ENCODE results near the gene DNAJC8. TPM values are rescaled to one million over a fixed set of nuclear protein-coding genes. Genes with fewer than 3 reads are reported as not detected.

DNAJC8 gene
- total RNA-seq, 4 donors from 2014 or later = 48.3 to 72.2 (median 64.1) TPM

GRCh38 chr1:28176492-28177470 lies 56.0 kb downstream of the DNAJC8 start, which contains the start of gene PTAFR:
PTAFR (minus strand) TSS chr1:28176690; CDS start chr1:28151021, 25,669 bp downstream.
- no peak for DNase-seq (ENCODE audit: low spot score)
- TF ChIP-seq, protein P1, sequence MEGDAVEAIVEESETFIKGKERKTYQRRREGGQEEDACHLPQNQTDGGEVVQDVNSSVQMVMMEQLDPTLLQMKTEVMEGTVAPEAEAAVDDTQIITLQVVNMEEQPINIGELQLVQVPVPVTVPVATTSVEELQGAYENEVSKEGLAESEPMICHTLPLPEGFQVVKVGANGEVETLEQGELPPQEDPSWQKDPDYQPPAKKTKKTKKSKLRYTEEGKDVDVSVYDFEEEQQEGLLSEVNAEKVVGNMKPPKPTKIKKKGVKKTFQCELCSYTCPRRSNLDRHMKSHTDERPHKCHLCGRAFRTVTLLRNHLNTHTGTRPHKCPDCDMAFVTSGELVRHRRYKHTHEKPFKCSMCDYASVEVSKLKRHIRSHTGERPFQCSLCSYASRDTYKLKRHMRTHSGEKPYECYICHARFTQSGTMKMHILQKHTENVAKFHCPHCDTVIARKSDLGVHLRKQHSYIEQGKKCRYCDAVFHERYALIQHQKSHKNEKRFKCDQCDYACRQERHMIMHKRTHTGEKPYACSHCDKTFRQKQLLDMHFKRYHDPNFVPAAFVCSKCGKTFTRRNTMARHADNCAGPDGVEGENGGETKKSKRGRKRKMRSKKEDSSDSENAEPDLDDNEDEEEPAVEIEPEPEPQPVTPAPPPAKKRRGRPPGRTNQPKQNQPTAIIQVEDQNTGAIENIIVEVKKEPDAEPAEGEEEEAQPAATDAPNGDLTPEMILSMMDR (IDR thresholded peaks at IDR 0.05) = no peak
- ATAC-seq (ENCODE audit: low FRiP score) = no peak

DNA sequence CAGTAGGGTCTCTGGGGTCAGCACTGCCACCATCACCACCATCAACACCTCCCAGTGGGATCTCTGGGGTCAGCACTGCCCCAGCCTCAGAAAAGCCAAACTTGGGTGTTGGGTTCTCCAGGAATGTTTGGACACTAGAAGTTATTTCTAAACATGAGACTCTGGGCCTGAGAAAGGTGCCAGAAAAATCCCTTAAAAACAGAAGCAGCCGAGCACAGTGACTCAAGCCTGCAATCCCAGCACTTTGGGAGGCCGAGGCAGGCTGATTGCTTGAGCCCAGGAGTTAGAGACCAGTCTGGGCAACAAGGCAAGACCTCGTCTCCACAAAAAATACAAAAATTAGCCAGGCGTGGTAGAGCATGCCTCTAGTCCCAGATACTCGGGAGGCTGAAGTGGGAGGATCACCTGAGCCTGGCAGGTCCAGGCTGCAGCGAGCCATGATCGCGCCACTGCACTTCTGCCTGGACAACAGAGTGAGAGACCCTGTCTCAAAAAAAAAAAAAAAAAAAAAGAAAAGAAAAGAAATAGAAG lies 56.8 kb downstream of the DNAJC8 start:
- no peak for ATAC-seq (ENCODE audit: low FRiP score)

DNA sequence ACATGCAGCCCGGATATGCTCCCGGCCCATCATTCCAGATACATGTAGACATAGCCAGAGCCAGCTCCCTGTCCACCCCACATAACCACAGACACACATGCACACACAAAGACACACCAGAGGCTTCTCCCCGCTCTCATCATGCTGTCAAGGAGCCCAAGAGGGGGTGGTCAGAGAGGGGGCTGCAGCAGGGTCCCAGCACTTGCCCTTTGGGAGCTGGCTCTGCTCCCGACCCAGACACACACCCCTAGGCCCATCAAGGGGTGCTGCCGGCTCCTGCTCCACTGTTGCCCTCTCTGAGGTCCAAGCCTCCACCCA lies 58.9 kb downstream of the DNAJC8 start:
- DNase-seq (ENCODE audit: low spot score) = no peak
- TF ChIP-seq, protein P1 (IDR thresholded peaks at IDR 0.05) = no peak
- ATAC-seq (ENCODE audit: low FRiP score) = no peak

More for the DNA sequence above, 56.8 kb downstream of the DNAJC8 start:
- DNase-seq (ENCODE audit: low spot score) = no peak
- TF ChIP-seq, protein P1 (IDR thresholded peaks at IDR 0.05) = no peak

- TF ChIP-seq, protein P1 (IDR thresholded peaks at IDR 0.05) = no peak
- DNase-seq (ENCODE audit: low spot score) (no peak), ATAC-seq (ENCODE audit: low FRiP score) (no peak)
These were observed 59.5 kb downstream of the DNAJC8 start for GRCh38 chr1:28173151-28173979.

- TF ChIP-seq, protein P1 (IDR thresholded peaks at IDR 0.05) = no peak
- DNase-seq (ENCODE audit: low spot score) (no peak), ATAC-seq (ENCODE audit: low FRiP score) (no peak)
These were observed 60.1 kb downstream of the DNAJC8 start for GRCh38 chr1:28172713-28173150.

DNA sequence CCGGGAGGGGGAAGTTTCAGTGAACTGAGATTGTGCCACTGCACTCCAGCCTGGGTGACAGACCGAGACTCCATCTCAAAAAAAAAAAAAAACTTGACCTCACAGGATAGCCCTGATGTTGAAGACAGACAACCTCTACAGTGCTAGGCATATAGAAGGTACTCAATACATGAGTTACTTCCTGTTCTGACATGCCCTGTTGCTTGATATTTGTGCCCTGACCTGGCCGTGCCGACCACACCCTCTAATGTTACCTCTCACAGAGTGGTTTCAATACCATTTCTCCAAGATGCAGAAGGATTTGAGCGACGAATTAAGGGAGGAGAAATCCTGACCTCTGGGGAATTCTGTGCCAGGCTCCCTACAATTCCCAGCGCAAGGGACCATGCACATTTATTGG lies 61.6 kb downstream of the DNAJC8 start:
- DNase-seq (ENCODE audit: low spot score) = no peak
- TF ChIP-seq, protein P1 (IDR thresholded peaks at IDR 0.05) = no peak
- no peak for ATAC-seq (ENCODE audit: low FRiP score)
